ENCODE measurements around the gene HEPN1. TPM values are rescaled to one million over a fixed set of nuclear protein-coding genes. Genes with fewer than 3 reads are reported as not detected.

HEPN1 gene
- total and polyA plus RNA-seq, 2 donors, result 0.07 TPM; not detected in 1

- DNase-seq (ENCODE audit: low read depth in 6 of 9, low spot score in 9 of 9), result no peak
- Histone ChIP-seq H3K27ac (ENCODE audit: low read depth in 1 of 2, low read length in 1 of 2) (no peak overlapping the region), H3K9me3 (ENCODE audit: control insufficient read depth in 2 of 2, insufficient read depth in 1 of 2, low read length in 1 of 2) (no peaks in the 10 kb centered on the region), H3K4me3 (ENCODE audit: low read length in 2 of 2) (no peak overlapping the region), H3K36me3 (ENCODE audit: control insufficient read depth in 2 of 2, insufficient read depth in 2 of 2, low read length in 1 of 2) (no peaks in the 10 kb centered on the region), H3K4me1 (ENCODE audit: control insufficient read depth in 2 of 2, insufficient read depth in 2 of 2, low read length in 2 of 2) (no peaks in the 10 kb centered on the region), H3K27me3 (ENCODE audit: control insufficient read depth in 2 of 2, insufficient read depth in 1 of 2, low read length in 1 of 2) (peaks cover 0 to 3% of the 10 kb centered on the region in 2 donors)
- WGBS, result 64% methylated on average over 4 of the region's 4 CpGs
These were observed 10.1 kb downstream of the HEPN1 start for GRCh38 chr11:124928942-124929665.

- H3K36me3 ChIP-seq (ENCODE audit: control insufficient read depth in 2 of 2, insufficient read depth in 2 of 2, low read length in 1 of 2), result no peaks in the 10 kb centered on the region
- H3K4me1 ChIP-seq (ENCODE audit: control insufficient read depth in 2 of 2, insufficient read depth in 2 of 2, low read length in 2 of 2), result no peaks in the 10 kb centered on the region
- no peak overlapping the region for H3K27ac ChIP-seq (ENCODE audit: low read depth in 1 of 2, low read length in 1 of 2)
- 84% methylated on average over 3 of the region's 3 CpGs for WGBS
- H3K4me3 ChIP-seq (ENCODE audit: low read length in 2 of 2), result no peak overlapping the region
- no peak for DNase-seq (ENCODE audit: low read depth in 6 of 9, low spot score in 9 of 9)
- H3K9me3 ChIP-seq (ENCODE audit: control insufficient read depth in 2 of 2, insufficient read depth in 1 of 2, low read length in 1 of 2), result no peaks in the 10 kb centered on the region
- peaks cover 0 to 4% of the 10 kb centered on the region in 2 donors for H3K27me3 ChIP-seq (ENCODE audit: control insufficient read depth in 2 of 2, insufficient read depth in 1 of 2, low read length in 1 of 2)
These were observed 11.7 kb downstream of the HEPN1 start for GRCh38 chr11:124930799-124931198.

- no peak for DNase-seq (ENCODE audit: low read depth in 6 of 9, low spot score in 9 of 9)
- H3K27ac ChIP-seq (ENCODE audit: low read depth in 1 of 2, low read length in 1 of 2), result no peak overlapping the region
- WGBS, result 93% methylated on average over 4 of the region's 4 CpGs
- no peaks in the 10 kb centered on the region for H3K4me1 ChIP-seq (ENCODE audit: control insufficient read depth in 2 of 2, insufficient read depth in 2 of 2, low read length in 2 of 2)
- H3K36me3 ChIP-seq (ENCODE audit: control insufficient read depth in 2 of 2, insufficient read depth in 2 of 2, low read length in 1 of 2), result no peaks in the 10 kb centered on the region
- no peaks in the 10 kb centered on the region for H3K9me3 ChIP-seq (ENCODE audit: control insufficient read depth in 2 of 2, insufficient read depth in 1 of 2, low read length in 1 of 2)
- H3K4me3 ChIP-seq (ENCODE audit: low read length in 2 of 2), result no peak overlapping the region
- H3K27me3 ChIP-seq (ENCODE audit: control insufficient read depth in 2 of 2, insufficient read depth in 1 of 2, low read length in 1 of 2), result peaks cover 0 to 7% of the 10 kb centered on the region in 2 donors
These were observed 16.0 kb downstream of the HEPN1 start for GRCh38 chr11:124934862-124935547.

- no peaks in the 10 kb centered on the region for H3K4me1 ChIP-seq (ENCODE audit: control insufficient read depth in 2 of 2, insufficient read depth in 2 of 2, low read length in 2 of 2)
- no peaks in the 10 kb centered on the region for H3K36me3 ChIP-seq (ENCODE audit: control insufficient read depth in 2 of 2, insufficient read depth in 2 of 2, low read length in 1 of 2)
- H3K27ac ChIP-seq (ENCODE audit: low read depth in 1 of 2, low read length in 1 of 2), result no peak within 1 kb of the TSS
- H3K27me3 ChIP-seq (ENCODE audit: control insufficient read depth in 2 of 2, insufficient read depth in 1 of 2, low read length in 1 of 2), result peaks cover 0 to 7% of the 10 kb centered on the region in 2 donors
- no peak for DNase-seq (ENCODE audit: low read depth in 6 of 9, low spot score in 9 of 9)
- no peaks in the 10 kb centered on the region for H3K9me3 ChIP-seq (ENCODE audit: control insufficient read depth in 2 of 2, insufficient read depth in 1 of 2, low read length in 1 of 2)
- no peak within 1 kb of the TSS for H3K4me3 ChIP-seq (ENCODE audit: low read length in 2 of 2)
- 94% methylated on average over 18 of the region's 18 CpGs for WGBS
These were observed 16.8 kb downstream of the HEPN1 start, which contains the start of gene HEPACAM for GRCh38 chr11:124935548-124936514. TSS of gene HEPACAM (minus strand) at chr11:124936047. CDS start at chr11:124936006, 41 bp downstream.

GRCh38 chr11:124937336-124937935, 18.4 kb downstream of the HEPN1 start:
- no peaks in the 10 kb centered on the region for H3K36me3 ChIP-seq (ENCODE audit: control insufficient read depth in 2 of 2, insufficient read depth in 2 of 2, low read length in 1 of 2)
- DNase-seq (ENCODE audit: low read depth in 6 of 9, low spot score in 9 of 9), result no peak
- H3K4me3 ChIP-seq (ENCODE audit: low read length in 2 of 2), result no peak overlapping the region
- H3K27me3 ChIP-seq (ENCODE audit: control insufficient read depth in 2 of 2, insufficient read depth in 1 of 2, low read length in 1 of 2), result peaks cover 0 to 7% of the 10 kb centered on the region in 2 donors
- H3K9me3 ChIP-seq (ENCODE audit: control insufficient read depth in 2 of 2, insufficient read depth in 1 of 2, low read length in 1 of 2), result no peaks in the 10 kb centered on the region
- H3K27ac ChIP-seq (ENCODE audit: low read depth in 1 of 2, low read length in 1 of 2), result no peak overlapping the region
- no peaks in the 10 kb centered on the region for H3K4me1 ChIP-seq (ENCODE audit: control insufficient read depth in 2 of 2, insufficient read depth in 2 of 2, low read length in 2 of 2)
- WGBS, result 85% methylated on average over 3 of the region's 3 CpGs

GRCh38 chr11:124938206-124938765, 19.2 kb downstream of the HEPN1 start:
- Histone ChIP-seq H3K27ac (ENCODE audit: low read depth in 1 of 2, low read length in 1 of 2) (no peak overlapping the region), H3K36me3 (ENCODE audit: control insufficient read depth in 2 of 2, insufficient read depth in 2 of 2, low read length in 1 of 2) (no peaks in the 10 kb centered on the region), H3K9me3 (ENCODE audit: control insufficient read depth in 2 of 2, insufficient read depth in 1 of 2, low read length in 1 of 2) (no peaks in the 10 kb centered on the region), H3K4me1 (ENCODE audit: control insufficient read depth in 2 of 2, insufficient read depth in 2 of 2, low read length in 2 of 2) (peaks cover 0 to 1% of the 10 kb centered on the region in 2 donors), H3K27me3 (ENCODE audit: control insufficient read depth in 2 of 2, insufficient read depth in 1 of 2, low read length in 1 of 2) (peaks cover 0 to 7% of the 10 kb centered on the region in 2 donors), H3K4me3 (ENCODE audit: low read length in 2 of 2) (no peak overlapping the region)
- no peak for DNase-seq (ENCODE audit: low read depth in 6 of 9, low spot score in 9 of 9)
- 92% methylated on average over 6 of the region's 6 CpGs for WGBS

- Histone ChIP-seq H3K27me3 (ENCODE audit: control insufficient read depth in 2 of 2, insufficient read depth in 1 of 2, low read length in 1 of 2) (peaks cover 0 to 7% of the 10 kb centered on the region in 2 donors), H3K27ac (ENCODE audit: low read depth in 1 of 2, low read length in 1 of 2) (no peak overlapping the region), H3K4me3 (ENCODE audit: low read length in 2 of 2) (no peak overlapping the region), H3K4me1 (ENCODE audit: control insufficient read depth in 2 of 2, insufficient read depth in 2 of 2, low read length in 2 of 2) (peaks cover 0 to 6% of the 10 kb centered on the region in 2 donors), H3K36me3 (ENCODE audit: control insufficient read depth in 2 of 2, insufficient read depth in 2 of 2, low read length in 1 of 2) (no peaks in the 10 kb centered on the region), H3K9me3 (ENCODE audit: control insufficient read depth in 2 of 2, insufficient read depth in 1 of 2, low read length in 1 of 2) (no peaks in the 10 kb centered on the region)
- no peak for DNase-seq (ENCODE audit: low read depth in 6 of 9, low spot score in 9 of 9)
- WGBS, result 97% methylated on average over 6 of the region's 6 CpGs
These were observed 19.9 kb downstream of the HEPN1 start for GRCh38 chr11:124938970-124939369.

GRCh38 chr11:124941703-124942102, 22.7 kb downstream of the HEPN1 start:
- DNase-seq (ENCODE audit: low read depth in 6 of 9, low spot score in 9 of 9), result no peak
- no peaks in the 10 kb centered on the region for H3K9me3 ChIP-seq (ENCODE audit: control insufficient read depth in 2 of 2, insufficient read depth in 1 of 2, low read length in 1 of 2)
- 95% methylated on average over 1 of the region's 1 CpG for WGBS

More at GRCh38 chr11:124941703-124942102, 22.7 kb downstream of the HEPN1 start:
- Histone ChIP-seq H3K36me3 (ENCODE audit: control insufficient read depth in 2 of 2, insufficient read depth in 2 of 2, low read length in 1 of 2) (no peaks in the 10 kb centered on the region), H3K4me3 (ENCODE audit: low read length in 2 of 2) (no peak overlapping the region), H3K4me1 (ENCODE audit: control insufficient read depth in 2 of 2, insufficient read depth in 2 of 2, low read length in 2 of 2) (peaks cover 0 to 8% of the 10 kb centered on the region in 2 donors), H3K27ac (ENCODE audit: low read depth in 1 of 2, low read length in 1 of 2) (no peak overlapping the region), H3K27me3 (ENCODE audit: control insufficient read depth in 2 of 2, insufficient read depth in 1 of 2, low read length in 1 of 2) (no peaks in the 10 kb centered on the region)

Measured in thymus (tissue), 11 donors.